ENCODE results near the gene ERC2.

Gene ERC2

GRCh38 chr3:55616803-55617202 is 851.5 kb downstream of the ERC2 start:
- DNase-seq (ENCODE audit: low read depth), result no peak

- no peak for DNase-seq (ENCODE audit: low read depth)
Observed at GRCh38 chr3:55615694-55616295, 852.5 kb downstream of the ERC2 start.

DNA sequence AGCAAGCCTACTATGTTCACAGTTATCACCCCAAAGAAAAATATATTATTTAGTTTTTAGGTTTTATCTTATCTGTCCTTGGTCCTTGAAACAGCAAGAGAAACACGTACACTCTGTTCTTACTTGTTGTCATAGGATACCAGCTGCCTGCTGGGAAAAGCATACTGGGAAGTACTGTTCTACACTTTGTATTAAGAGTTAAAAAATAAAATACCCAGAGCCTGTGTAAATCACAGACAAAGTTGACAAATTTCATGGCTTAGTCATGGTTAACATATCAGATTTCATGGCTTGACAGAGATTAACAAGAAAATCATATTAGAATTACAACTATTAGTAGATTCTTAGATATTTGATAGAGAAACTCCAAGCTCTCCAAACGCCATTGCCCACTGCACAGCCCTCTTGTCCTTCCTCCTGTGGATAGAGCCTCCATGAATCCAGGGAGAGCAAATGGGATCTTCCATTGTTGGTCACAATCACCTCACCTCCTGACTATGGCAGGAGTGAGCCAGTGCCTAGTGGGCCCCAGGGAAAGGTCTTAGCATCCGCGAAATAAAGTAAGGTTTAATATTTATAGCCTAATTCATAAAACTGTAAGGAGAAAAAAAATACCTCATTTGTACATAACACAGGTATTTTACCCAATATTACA is 853.1 kb downstream of the ERC2 start:
- no peak for DNase-seq (ENCODE audit: low read depth)

GRCh38 chr3:55611121-55611520 is 857.1 kb downstream of the ERC2 start:
- no peak for DNase-seq (ENCODE audit: low read depth)

- DNase-seq (ENCODE audit: low read depth), result no peak
Observed at GRCh38 chr3:55609230-55609827, 858.9 kb downstream of the ERC2 start.

- no peak for DNase-seq (ENCODE audit: low read depth)
Observed at GRCh38 chr3:55608301-55608937, 859.8 kb downstream of the ERC2 start.

GRCh38 chr3:55607844-55608243 is 860.4 kb downstream of the ERC2 start:
- DNase-seq (ENCODE audit: low read depth), result no peak

- no peak for DNase-seq (ENCODE audit: low read depth)
Observed at GRCh38 chr3:55607175-55607574, 861.1 kb downstream of the ERC2 start.

GRCh38 chr3:55605443-55606236 is 862.6 kb downstream of the ERC2 start:
- no peak for DNase-seq (ENCODE audit: low read depth)

DNA sequence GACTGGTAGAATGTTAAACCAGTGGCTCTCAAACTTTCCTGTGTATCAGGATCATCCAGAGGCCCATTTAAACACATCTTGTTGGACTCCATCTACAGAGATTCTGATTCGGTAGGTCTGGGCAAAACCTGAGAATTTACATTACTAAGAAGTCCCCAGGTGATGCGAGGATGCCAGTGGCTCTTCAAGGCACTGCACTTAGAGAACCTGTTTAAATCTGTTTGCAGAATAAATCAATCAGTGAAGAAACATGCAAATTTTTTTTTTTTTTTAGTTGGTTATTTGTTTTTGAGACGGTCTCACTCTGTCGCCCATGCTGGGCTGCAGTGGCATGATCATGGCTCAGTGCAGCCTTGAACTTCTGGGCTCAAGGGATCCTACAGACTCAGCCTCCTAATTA is 863.4 kb downstream of the ERC2 start:
- no peak for DNase-seq (ENCODE audit: low read depth)

- no peak for DNase-seq (ENCODE audit: low read depth)
Observed at GRCh38 chr3:55604402-55604801, 863.9 kb downstream of the ERC2 start.

- no peak for DNase-seq (ENCODE audit: low read depth)
Observed at GRCh38 chr3:55601366-55602080, 866.7 kb downstream of the ERC2 start.

- no peak for DNase-seq (ENCODE audit: low read depth)
Observed at GRCh38 chr3:55598224-55598623, 870.0 kb downstream of the ERC2 start.

DNA sequence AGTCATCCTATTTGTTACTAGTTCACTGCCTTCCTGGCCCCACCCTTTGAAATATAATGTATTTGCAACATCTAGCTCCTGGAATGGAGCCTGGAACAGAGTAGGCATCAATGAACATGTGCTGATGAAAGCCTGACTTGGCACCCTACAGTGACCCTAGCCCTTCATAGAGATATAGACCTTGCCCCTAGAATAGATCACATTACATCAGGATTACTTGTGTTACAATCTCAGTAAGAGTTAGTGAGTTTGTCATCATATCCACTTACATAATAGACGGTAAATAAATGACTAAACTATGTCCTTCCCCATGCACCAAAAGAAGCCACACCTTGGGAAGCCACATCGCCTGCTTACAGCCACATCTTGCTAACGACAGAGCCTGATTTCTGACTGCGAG is 870.6 kb downstream of the ERC2 start:
- DNase-seq (ENCODE audit: low read depth), result no peak

- DNase-seq (ENCODE audit: low read depth), result no peak
Observed at GRCh38 chr3:55596212-55596611, 872.1 kb downstream of the ERC2 start.

DNA sequence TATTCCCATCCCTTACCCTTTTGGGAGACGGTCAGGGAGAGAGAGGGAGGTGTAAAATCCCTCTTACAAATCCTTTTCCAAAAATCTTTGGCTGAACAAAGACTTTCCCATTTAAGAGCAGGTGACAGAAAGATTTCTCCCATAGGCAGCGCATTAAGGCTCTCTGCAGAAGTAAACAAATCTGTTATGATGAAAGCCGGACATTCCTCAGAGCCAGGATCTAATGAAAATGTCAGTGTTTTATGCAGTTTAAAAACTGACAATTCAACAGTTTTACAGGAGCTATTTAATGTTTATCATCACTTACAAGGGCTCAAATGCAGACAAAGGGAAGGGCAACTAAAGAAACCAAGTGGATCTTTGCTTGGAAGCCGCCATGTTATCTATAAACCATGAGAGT is 872.8 kb downstream of the ERC2 start:
- DNase-seq (ENCODE audit: low read depth), result no peak

DNA sequence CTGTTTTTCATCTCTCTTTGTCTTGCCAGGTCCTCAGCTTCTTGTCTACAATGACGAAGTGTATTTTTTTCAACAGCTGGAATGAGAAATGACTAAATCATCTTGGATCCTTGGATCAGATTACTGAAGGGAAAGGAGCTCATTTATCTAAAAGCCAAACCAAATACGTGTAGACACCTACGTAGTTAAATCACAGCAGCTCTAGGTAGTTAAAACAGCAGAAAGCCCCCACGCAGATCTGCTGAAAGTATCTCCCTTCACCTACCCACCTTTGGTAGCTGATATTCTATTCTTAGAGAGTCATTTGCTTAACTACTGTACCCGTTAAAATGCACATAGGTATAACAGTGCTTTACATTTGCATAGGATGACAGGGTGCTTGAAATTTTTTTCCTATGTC is 875.7 kb downstream of the ERC2 start:
- DNase-seq (ENCODE audit: low read depth), result no peak

DNA sequence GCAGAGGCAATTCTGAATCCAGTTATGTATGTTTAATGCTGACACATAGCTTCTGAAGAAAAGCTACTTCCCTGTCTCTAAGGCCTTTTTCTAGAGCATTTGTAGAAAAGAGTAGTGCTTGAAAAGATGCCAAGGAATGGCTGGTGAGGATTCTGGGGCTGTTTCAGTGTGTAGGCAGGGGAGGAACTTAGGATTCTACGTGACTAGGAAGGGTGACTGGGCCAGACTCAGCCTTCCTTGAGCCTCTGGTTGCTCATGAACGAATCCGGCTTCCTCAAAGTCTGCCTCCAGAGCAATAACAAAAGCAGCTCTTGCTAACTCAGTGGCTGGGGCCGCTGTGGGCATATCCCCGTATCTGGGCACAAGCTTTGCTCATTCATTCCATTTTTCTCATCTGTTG is 876.4 kb downstream of the ERC2 start:
- DNase-seq (ENCODE audit: low read depth), result no peak

GRCh38 chr3:55588146-55588765 is 880.0 kb downstream of the ERC2 start:
- no peak for DNase-seq (ENCODE audit: low read depth)

DNA sequence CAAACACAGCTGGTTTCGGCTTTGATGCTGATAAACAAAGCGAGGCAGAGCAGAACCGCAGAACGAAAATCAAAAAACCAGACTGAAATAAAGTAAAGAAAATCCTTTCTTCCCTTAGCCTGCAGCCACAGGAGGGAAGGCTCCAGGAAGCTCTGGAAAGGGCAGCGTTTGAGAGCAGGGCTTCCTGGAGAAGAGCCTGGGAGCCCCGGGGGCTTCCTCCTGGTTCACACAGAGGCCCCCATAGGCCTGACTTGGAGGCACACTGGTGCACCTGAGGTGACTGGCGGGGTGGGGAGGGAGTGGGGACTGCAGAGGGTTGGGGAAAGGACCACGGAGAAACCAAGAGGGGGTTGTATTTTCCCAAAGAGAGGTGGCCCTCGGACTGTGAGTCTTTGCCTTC is 882.4 kb downstream of the ERC2 start:
- no peak for DNase-seq (ENCODE audit: low read depth)

DNA sequence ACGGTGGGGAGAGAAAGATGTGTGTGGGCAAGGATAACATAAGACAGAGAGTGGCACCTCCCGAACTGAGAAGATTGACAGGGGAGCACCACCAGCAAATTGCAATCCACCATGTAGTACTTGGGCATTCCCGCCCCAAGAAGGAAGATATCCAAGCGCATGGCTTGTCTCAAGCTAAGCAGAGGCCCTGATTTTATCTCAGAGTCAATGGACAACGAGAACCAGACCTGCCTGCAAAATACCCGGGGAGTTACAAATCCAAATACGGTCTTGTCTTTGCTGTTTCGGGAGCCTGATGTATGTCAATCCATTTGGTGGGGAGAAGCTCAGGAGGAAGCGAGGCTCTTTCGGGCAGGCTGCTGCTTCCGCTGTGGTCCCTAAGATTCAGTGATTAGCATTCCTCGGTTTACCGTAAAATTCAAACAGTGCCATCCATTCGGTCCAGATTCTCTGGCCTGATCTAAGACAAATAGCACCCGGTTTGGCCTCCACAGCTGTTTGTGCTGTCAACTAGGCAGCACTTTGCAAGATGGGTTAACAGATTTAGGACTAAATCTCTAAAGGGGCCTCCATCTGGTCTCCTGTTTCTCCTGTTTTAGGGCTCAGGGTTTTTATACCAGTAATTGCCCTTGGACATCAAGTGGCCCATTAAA is 883.4 kb downstream of the ERC2 start:
- no peak for DNase-seq (ENCODE audit: low read depth)

All from stimulated activated CD8-positive, alpha-beta memory T cell treated with anti-CD3 and anti-CD28 coated beads, Interleukin-4, amount 100 ng/mL, for 24 hours (primary cell).